ENCODE data around the gene MUC12. TPM values are rescaled to one million over a fixed set of nuclear protein-coding genes. Genes with fewer than 3 reads are reported as not detected.
A peak's percentile ranks its signal among the peaks of the same experiment; 100 is the strongest.

MUC12 gene
- total RNA-seq, 6 experiments from 2014 or later, result 0.91 to 2.3 (median 1.6) TPM

DNA sequence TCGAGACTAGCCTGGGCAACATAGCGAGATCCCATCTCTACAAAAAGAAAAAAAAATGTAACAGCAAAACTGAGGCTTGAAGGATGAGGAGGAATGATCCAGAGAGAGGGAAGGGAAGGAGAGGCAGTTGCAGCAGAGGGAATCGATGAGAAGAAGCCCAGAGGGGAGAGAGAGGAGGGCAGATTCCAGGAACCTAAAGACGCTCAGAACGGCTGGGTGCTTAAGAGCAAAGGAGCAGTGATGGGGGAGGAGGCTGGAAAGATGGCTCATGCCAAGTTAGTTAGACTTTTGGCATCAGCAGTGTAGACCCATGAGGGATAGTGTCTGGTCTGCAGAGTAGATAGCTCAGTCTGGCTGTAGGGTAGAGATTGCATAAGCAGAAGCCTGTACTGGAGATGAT lies 40.3 kb downstream of the MUC12 start:
- DNase-seq, result no peak
- Mint-ChIP-seq H3K4me3 (no peak overlapping the region), H3K27me3 (ENCODE audit: insufficient read depth) (peaks cover 3% of the 10 kb centered on the region), H3K27ac (no peak overlapping the region), H3K9me3 (no peaks in the 10 kb centered on the region), H3K4me1 (ENCODE audit: low read depth) (no peaks in the 10 kb centered on the region), H3K36me3 (ENCODE audit: low read depth) (peaks cover 12% of the 10 kb centered on the region)
- TF ChIP-seq, protein P1, sequence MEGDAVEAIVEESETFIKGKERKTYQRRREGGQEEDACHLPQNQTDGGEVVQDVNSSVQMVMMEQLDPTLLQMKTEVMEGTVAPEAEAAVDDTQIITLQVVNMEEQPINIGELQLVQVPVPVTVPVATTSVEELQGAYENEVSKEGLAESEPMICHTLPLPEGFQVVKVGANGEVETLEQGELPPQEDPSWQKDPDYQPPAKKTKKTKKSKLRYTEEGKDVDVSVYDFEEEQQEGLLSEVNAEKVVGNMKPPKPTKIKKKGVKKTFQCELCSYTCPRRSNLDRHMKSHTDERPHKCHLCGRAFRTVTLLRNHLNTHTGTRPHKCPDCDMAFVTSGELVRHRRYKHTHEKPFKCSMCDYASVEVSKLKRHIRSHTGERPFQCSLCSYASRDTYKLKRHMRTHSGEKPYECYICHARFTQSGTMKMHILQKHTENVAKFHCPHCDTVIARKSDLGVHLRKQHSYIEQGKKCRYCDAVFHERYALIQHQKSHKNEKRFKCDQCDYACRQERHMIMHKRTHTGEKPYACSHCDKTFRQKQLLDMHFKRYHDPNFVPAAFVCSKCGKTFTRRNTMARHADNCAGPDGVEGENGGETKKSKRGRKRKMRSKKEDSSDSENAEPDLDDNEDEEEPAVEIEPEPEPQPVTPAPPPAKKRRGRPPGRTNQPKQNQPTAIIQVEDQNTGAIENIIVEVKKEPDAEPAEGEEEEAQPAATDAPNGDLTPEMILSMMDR (IDR thresholded peaks at IDR 0.05), result no peak

DNA sequence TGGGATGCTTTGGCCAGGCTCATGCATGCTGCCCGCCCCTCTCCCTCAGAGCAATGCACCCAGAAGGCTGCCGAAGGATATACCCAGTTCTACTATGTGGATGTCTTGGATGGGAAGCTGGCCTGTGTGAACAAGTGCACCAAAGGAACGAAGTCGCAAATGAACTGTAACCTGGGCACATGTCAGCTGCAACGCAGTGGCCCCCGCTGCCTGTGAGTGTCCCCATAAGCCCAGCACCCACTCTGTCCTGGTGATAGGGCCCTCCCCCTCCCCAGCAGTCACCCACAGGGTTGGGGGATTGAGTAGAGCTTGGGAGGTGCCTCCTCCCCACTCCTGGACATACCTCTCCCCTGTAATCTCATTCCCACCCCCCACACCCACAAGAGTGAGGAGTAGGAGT lies 43.6 kb downstream of the MUC12 start:
- no peak for DNase-seq
- Mint-ChIP-seq H3K9me3 (no peaks in the 10 kb centered on the region), H3K27me3 (ENCODE audit: insufficient read depth) (peaks cover 9% of the 10 kb centered on the region), H3K27ac (no peak overlapping the region), H3K36me3 (ENCODE audit: low read depth) (peaks cover 12% of the 10 kb centered on the region), H3K4me3 (no peak overlapping the region), H3K4me1 (ENCODE audit: low read depth) (peaks cover 10% of the 10 kb centered on the region; the same call in 1 of the 2 replicates)
- TF ChIP-seq, protein P1 (IDR thresholded peaks at IDR 0.05), result no peak

DNA sequence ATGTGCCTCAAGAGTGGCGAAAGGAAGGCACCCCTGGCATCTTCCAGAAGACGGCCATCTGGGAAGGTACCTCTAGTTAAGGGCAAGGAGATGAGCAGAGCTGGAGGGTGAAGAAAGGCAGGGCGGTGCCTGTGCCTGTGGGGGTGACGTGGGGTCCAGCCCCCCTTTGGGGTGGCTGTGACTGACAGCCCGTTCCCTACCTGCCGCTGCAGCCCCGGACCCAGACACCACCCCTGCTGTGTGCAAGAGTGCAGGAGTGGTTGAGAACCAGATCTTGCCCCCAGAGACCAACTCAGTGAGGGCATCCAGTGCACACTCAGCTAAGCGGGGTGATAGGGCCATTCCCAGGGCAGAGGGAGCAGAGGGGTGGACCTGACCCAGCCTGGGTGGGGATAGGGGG lies 46.3 kb downstream of the MUC12 start:
- DNase-seq, result no peak
- TF ChIP-seq, protein P1 (IDR thresholded peaks at IDR 0.05), result no peak
- H3K27me3 Mint-ChIP-seq (ENCODE audit: insufficient read depth), result peaks cover 10% of the 10 kb centered on the region
- peak overlapping the region; percentile 100 for H3K27ac Mint-ChIP-seq
- no peaks in the 10 kb centered on the region for H3K9me3 Mint-ChIP-seq
- peaks cover 12% of the 10 kb centered on the region for H3K36me3 Mint-ChIP-seq (ENCODE audit: low read depth)
- H3K4me3 Mint-ChIP-seq, result peak overlapping the region; percentile 90; the same call in 1 of the 2 replicates
- peaks cover 10% of the 10 kb centered on the region; the same call in 1 of the 2 replicates for H3K4me1 Mint-ChIP-seq (ENCODE audit: low read depth)

DNA sequence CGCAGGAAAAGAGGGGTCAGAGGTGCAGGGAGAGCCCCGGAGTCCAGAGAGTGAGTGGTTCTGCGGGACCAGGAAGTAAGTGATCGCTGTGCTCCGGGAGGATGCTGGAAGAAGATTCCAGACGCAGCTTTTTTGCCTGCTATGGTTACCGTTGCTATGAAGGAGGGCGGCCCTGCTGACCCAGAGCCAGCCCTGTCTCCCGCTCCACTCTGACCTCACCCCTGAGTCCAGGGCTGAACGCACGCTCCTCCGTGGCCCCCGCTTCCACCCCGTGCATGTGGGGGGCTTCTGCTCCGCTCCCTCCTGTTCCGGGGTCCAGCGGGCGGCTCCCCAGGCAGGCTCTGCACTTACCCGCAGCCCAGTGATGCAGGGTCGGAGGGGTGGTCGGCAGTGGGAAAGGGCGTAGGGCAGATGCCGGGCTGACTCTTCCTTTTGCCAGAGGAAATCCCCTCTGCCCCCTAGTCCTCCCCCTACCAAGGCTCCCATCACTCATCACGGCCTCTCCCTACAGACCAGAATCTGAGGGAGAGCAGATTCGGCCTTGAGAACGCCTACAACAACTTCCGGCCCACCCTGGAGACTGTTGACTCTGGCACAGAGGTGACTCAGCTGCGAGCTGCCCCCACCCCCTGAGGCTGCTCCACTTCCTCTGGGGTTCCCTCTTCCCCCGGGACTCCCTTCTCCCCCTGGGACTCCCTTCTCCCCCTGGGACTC lies 47.9 kb downstream of the MUC12 start:
- TF ChIP-seq, protein P1 (IDR thresholded peaks at IDR 0.05), result no peak
- Mint-ChIP-seq H3K27ac (peak overlapping the region; percentile 100), H3K36me3 (ENCODE audit: low read depth) (peaks cover 5% of the 10 kb centered on the region), H3K27me3 (ENCODE audit: insufficient read depth) (peaks cover 21% of the 10 kb centered on the region), H3K4me1 (ENCODE audit: low read depth) (peaks cover 10% of the 10 kb centered on the region; the same call in 1 of the 2 replicates), H3K4me3 (peak overlapping the region; percentile 90), H3K9me3 (no peaks in the 10 kb centered on the region)
- DNase-seq, result peak; percentile 92

DNA sequence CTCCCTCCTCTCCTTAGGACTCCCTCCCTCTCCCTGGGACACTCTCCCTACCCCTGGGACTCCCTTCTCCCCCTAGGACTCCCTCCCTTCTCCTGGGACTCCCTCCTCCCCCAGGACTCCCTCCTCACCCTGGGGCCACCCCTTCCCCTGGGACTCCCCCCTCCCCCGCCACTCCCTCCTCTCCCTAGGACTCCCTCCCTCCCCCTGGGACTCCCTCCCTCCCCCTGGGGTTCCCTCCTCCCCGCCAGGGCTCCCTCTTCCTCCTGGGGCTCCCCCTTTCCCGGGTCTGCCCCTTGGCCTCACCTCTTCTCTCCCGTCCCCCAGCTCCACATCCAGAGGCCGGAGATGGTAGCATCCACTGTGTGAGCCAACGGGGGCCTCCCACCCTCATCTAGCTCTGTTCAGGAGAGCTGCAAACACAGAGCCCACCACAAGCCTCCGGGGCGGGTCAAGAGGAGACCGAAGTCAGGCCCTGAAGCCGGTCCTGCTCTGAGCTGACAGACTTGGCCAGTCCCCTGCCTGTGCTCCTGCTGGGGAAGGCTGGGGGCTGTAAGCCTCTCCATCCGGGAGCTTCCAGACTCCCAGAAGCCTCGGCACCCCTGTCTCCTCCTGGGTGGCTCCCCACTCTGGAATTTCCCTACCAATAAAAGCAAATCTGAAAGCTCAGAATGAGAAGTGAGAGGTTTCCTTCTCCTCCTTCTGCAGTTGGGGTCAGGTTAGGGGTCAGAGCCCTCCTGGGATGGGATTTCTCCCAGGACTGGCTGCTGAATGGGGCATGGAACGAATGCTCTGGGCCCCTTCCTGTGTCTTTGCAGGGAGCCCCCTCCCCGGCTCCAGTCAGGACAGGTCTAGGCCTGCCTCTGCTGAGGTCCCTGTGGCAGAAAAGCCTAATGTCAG lies 49.2 kb downstream of the MUC12 start:
- TF ChIP-seq, protein P1 (IDR thresholded peaks at IDR 0.05), result no peak
- H3K9me3 Mint-ChIP-seq, result no peaks in the 10 kb centered on the region
- H3K36me3 Mint-ChIP-seq (ENCODE audit: low read depth), result no peaks in the 10 kb centered on the region; the same call in none of the 2 replicates
- H3K27me3 Mint-ChIP-seq (ENCODE audit: insufficient read depth), result peaks cover 25% of the 10 kb centered on the region
- H3K4me3 Mint-ChIP-seq, result no peak overlapping the region
- H3K4me1 Mint-ChIP-seq (ENCODE audit: low read depth), result peaks cover 10% of the 10 kb centered on the region; the same call in 1 of the 2 replicates
- peak overlapping the region; percentile 69 for H3K27ac Mint-ChIP-seq
- DNase-seq, result no peak
